Amniotic epithelial cell (primary cell): ENCODE measurements around the gene FXR1.
"Not testable (repeated sequence)": the region's sequence is repeated elsewhere in the genome, so short reads cannot be mapped to it uniquely, and the experiment has no call there.

ENCODE experiments used
- DNase-seq: peaks from one replicate; pipeline ENCODE4 v3.0.0-alpha.2; 2010; ENCODE audit warnings: low read depth

FXR1 gene

GRCh38 chr3:180912304-180913296, at the start of gene FXR1:
FXR1 (plus strand) TSS chr3:180912670; CDS start chr3:180912686, 16 bp downstream.
- peak; percentile 72 for DNase-seq

- no peak for DNase-seq
Observed at GRCh38 chr3:180870008-180870699, 42.3 kb upstream of the FXR1 start.

- DNase-seq = no peak
Observed at GRCh38 chr3:180871901-180872300, 40.6 kb upstream of the FXR1 start.

GRCh38 chr3:180872430-180872829, 40.0 kb upstream of the FXR1 start:
- DNase-seq = not testable (repeated sequence)

GRCh38 chr3:180875124-180875698, 37.3 kb upstream of the FXR1 start:
- no peak for DNase-seq

GRCh38 chr3:180881065-180881801, 31.2 kb upstream of the FXR1 start:
- DNase-seq = no peak

- DNase-seq = no peak
Observed at GRCh38 chr3:180882115-180882514, 30.4 kb upstream of the FXR1 start.

GRCh38 chr3:180888992-180889560, 23.4 kb upstream of the FXR1 start:
- no peak for DNase-seq

- no peak for DNase-seq
Observed at GRCh38 chr3:180898572-180898971, 13.9 kb upstream of the FXR1 start.

- no peak for DNase-seq
Observed at GRCh38 chr3:180909369-180910127, 2.9 kb upstream of the FXR1 start.

- no peak for DNase-seq
Observed at GRCh38 chr3:180910823-180911222, 1.6 kb upstream of the FXR1 start.

GRCh38 chr3:180911876-180912303, 580 bp upstream of the FXR1 start:
- DNase-seq = no peak

GRCh38 chr3:180913581-180914404, 1.3 kb downstream of the FXR1 start:
- peak; percentile 12 for DNase-seq

- no peak for DNase-seq
Observed at GRCh38 chr3:180918542-180918941, 6.1 kb downstream of the FXR1 start.

- no peak for DNase-seq
Observed at GRCh38 chr3:180922242-180922641, 9.8 kb downstream of the FXR1 start.

GRCh38 chr3:180923561-180923960, 11.1 kb downstream of the FXR1 start:
- no peak for DNase-seq

- DNase-seq = no peak
Observed at GRCh38 chr3:180926526-180926925, 14.1 kb downstream of the FXR1 start.

- no peak for DNase-seq
Observed at GRCh38 chr3:180929376-180929775, 16.9 kb downstream of the FXR1 start.

GRCh38 chr3:180930526-180930925, 18.1 kb downstream of the FXR1 start:
- DNase-seq = no peak

- DNase-seq = no peak
Observed at GRCh38 chr3:180932819-180933218, 20.3 kb downstream of the FXR1 start.
